ENCODE results near the gene GTF3C4.

GTF3C4 gene

DNA sequence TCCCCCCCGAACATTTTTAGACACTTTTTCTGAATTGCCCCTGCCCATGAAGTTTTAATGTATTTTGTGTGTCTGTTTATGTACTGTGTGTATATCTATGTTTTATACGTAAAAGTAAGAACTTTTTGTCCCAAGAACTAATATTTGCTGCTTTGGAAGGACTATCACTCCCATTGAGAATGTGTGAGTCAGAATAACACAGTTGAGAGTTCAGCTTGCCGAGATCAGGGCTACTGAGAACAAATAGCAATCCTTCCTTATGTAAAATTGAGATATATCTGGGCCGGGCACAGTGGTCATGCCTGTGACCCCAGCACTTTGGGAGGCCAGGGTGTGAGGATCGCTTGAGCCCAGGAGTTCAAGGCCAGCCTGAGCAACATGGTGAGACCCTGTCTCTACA is 11.3 kb downstream of the GTF3C4 start:
- ATAC-seq (ENCODE audit: low read depth) (no peak), DNase-seq (ENCODE audit: low spot score) (no peak)
- Histone ChIP-seq H3K36me3 (ENCODE audit: low read depth) (peaks cover 94% of the 10 kb centered on the region), H3K4me3 (ENCODE audit: severe bottlenecking) (no peak overlapping the region), H3K27ac (ENCODE audit: poor library complexity, severe bottlenecking) (no peak overlapping the region), H3K27me3 (ENCODE audit: insufficient read depth, poor library complexity, severe bottlenecking) (no peaks in the 10 kb centered on the region), H3K9me3 (ENCODE audit: severe bottlenecking) (no peaks in the 10 kb centered on the region), H3K4me1 (ENCODE audit: insufficient read depth, poor library complexity, severe bottlenecking) (no peaks in the 10 kb centered on the region)
- TF ChIP-seq, protein P1, sequence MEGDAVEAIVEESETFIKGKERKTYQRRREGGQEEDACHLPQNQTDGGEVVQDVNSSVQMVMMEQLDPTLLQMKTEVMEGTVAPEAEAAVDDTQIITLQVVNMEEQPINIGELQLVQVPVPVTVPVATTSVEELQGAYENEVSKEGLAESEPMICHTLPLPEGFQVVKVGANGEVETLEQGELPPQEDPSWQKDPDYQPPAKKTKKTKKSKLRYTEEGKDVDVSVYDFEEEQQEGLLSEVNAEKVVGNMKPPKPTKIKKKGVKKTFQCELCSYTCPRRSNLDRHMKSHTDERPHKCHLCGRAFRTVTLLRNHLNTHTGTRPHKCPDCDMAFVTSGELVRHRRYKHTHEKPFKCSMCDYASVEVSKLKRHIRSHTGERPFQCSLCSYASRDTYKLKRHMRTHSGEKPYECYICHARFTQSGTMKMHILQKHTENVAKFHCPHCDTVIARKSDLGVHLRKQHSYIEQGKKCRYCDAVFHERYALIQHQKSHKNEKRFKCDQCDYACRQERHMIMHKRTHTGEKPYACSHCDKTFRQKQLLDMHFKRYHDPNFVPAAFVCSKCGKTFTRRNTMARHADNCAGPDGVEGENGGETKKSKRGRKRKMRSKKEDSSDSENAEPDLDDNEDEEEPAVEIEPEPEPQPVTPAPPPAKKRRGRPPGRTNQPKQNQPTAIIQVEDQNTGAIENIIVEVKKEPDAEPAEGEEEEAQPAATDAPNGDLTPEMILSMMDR (IDR thresholded peaks at IDR 0.05; ENCODE audit: poor library complexity, severe bottlenecking): no peak

DNA sequence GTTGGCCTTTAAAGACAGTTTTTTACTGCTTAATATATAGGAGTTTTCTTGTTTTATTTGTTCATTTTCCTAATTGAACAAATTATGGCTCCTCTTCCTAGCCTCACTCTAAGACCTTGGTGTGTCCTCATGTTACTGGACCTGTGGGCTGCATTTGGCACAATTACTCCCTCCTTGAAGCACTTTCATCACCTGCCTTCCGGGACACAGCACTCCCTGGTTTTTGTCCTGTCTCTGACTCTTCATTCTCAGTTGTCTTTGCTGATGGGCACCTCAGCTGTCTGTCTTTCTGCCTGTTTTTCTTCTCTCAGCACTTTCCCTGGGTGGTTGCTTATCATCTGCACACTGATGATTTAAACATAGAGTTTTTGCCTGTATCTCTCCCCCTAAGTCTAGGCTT is 13.6 kb downstream of the GTF3C4 start:
- H3K27me3 ChIP-seq (ENCODE audit: insufficient read depth, poor library complexity, severe bottlenecking): no peaks in the 10 kb centered on the region
- H3K9me3 ChIP-seq (ENCODE audit: severe bottlenecking): no peaks in the 10 kb centered on the region
- no peak overlapping the region for H3K4me3 ChIP-seq (ENCODE audit: severe bottlenecking)
- ATAC-seq (ENCODE audit: low read depth) (no peak), DNase-seq (ENCODE audit: low spot score) (no peak)
- H3K4me1 ChIP-seq (ENCODE audit: insufficient read depth, poor library complexity, severe bottlenecking): no peaks in the 10 kb centered on the region
- TF ChIP-seq, protein P1 (IDR thresholded peaks at IDR 0.05; ENCODE audit: poor library complexity, severe bottlenecking): no peak
- peaks cover 92% of the 10 kb centered on the region for H3K36me3 ChIP-seq (ENCODE audit: low read depth)
- no peak overlapping the region for H3K27ac ChIP-seq (ENCODE audit: poor library complexity, severe bottlenecking)

DNA sequence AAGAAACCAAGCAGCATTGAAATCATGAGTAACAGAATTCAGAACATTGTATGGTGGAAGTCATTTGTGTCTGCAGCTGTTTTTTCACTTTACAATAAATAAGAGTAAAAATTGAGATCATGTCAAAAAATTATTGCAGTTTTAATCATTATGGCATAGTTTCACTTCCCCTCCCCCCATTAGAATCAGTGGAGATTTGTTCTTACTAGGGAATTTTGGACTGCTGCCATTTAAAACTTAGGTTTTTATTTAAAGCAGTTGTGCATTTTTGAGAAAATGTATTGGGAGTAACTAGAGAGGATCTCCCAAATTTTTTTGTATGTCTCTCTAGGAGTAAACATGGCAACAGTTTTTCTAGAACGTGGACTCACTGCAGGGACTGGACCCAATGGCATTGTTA is 20.4 kb downstream of the GTF3C4 start:
- no peak for ATAC-seq (ENCODE audit: low read depth)
- DNase-seq (ENCODE audit: low spot score): no peak
- Histone ChIP-seq H3K36me3 (ENCODE audit: low read depth) (peaks cover 60% of the 10 kb centered on the region), H3K4me1 (ENCODE audit: insufficient read depth, poor library complexity, severe bottlenecking) (no peaks in the 10 kb centered on the region), H3K27me3 (ENCODE audit: insufficient read depth, poor library complexity, severe bottlenecking) (no peaks in the 10 kb centered on the region), H3K4me3 (ENCODE audit: severe bottlenecking) (no peak overlapping the region), H3K27ac (ENCODE audit: poor library complexity, severe bottlenecking) (no peak overlapping the region), H3K9me3 (ENCODE audit: severe bottlenecking) (no peaks in the 10 kb centered on the region)
- TF ChIP-seq, protein P1 (IDR thresholded peaks at IDR 0.05; ENCODE audit: poor library complexity, severe bottlenecking): no peak

DNA sequence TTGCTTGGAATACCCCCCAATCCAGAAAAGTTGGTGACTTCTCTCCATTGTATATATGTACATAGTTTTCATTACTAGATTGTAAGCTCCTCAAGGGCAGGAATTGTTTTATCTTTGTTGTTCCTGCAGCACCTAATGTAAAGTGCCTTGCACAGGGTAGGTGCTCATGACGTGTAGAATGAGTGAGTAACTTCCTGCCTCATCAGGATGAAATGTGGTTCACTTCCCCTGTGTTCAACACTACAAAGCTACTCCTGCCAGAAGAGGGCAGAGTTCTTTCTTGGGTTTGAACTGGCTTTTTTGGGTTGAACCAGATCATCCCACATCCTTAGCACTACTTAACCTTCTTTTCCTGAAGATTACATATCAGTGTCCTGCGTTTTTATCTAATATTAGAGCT is 23.9 kb downstream of the GTF3C4 start:
- H3K9me3 ChIP-seq (ENCODE audit: severe bottlenecking): peaks cover 11% of the 10 kb centered on the region
- H3K27me3 ChIP-seq (ENCODE audit: insufficient read depth, poor library complexity, severe bottlenecking): no peaks in the 10 kb centered on the region
- no peak overlapping the region for H3K4me3 ChIP-seq (ENCODE audit: severe bottlenecking)
- ATAC-seq (ENCODE audit: low read depth) (no peak), DNase-seq (ENCODE audit: low spot score) (no peak)
- H3K36me3 ChIP-seq (ENCODE audit: low read depth): peaks cover 29% of the 10 kb centered on the region
- TF ChIP-seq, protein P1 (IDR thresholded peaks at IDR 0.05; ENCODE audit: poor library complexity, severe bottlenecking): no peak
- no peaks in the 10 kb centered on the region for H3K4me1 ChIP-seq (ENCODE audit: insufficient read depth, poor library complexity, severe bottlenecking)
- H3K27ac ChIP-seq (ENCODE audit: poor library complexity, severe bottlenecking): no peak overlapping the region

DNA sequence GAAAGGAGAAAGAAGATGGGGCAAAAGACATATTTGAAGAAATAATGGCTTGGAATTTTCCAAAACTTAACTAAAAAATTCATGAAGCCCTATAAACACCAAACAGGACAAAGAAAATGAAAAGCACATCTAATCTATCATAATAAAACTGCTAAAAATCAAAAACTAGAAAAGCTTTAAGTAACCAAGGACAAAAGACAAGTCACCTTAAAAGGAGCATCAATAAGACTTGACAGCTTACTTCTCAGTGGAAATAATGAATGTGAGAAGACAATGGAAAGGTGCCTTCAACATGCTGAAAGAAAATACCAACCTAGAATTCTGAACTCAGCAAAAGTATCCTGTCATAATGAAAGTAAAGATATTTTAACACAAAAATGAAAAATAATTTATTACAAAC is 27.0 kb downstream of the GTF3C4 start:
- Histone ChIP-seq H3K9me3 (ENCODE audit: severe bottlenecking) (peaks cover 14% of the 10 kb centered on the region), H3K4me3 (ENCODE audit: severe bottlenecking) (no peak overlapping the region), H3K36me3 (ENCODE audit: low read depth) (peaks cover 4% of the 10 kb centered on the region; the same call in 1 of the 2 replicates), H3K4me1 (ENCODE audit: insufficient read depth, poor library complexity, severe bottlenecking) (no peaks in the 10 kb centered on the region), H3K27me3 (ENCODE audit: insufficient read depth, poor library complexity, severe bottlenecking) (no peaks in the 10 kb centered on the region), H3K27ac (ENCODE audit: poor library complexity, severe bottlenecking) (no peak overlapping the region)
- ATAC-seq (ENCODE audit: low read depth): no peak
- DNase-seq (ENCODE audit: low spot score): no peak
- TF ChIP-seq, protein P1 (IDR thresholded peaks at IDR 0.05; ENCODE audit: poor library complexity, severe bottlenecking): no peak
